NCI-H510A (cell line): ENCODE measurements around the gene DUT.

Experiments used
- DNase-seq: peaks from one replicate; lab custom pipeline; 2025; lab: John Stamatoyannopoulos, UW

DUT gene

DNA sequence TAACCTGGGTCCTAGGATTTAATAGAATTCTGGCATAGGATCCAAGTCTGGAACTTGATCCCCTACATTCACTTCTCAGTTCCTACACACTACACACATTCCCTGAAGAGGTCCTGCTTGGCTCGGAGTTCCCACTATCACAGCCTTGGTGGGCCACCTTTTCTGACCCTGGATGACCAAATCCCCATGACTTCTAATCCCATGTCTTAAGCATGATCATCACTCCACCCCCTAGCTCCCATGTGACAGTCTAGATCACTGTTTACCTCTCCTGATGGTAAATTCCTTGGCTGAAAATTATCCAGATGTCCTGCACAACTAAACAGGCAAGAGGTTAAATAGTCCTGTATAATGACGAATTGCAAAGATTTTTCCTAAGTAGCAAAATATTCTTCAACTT lies 40.3 kb downstream of the DUT start:
- no peak for DNase-seq

DNA sequence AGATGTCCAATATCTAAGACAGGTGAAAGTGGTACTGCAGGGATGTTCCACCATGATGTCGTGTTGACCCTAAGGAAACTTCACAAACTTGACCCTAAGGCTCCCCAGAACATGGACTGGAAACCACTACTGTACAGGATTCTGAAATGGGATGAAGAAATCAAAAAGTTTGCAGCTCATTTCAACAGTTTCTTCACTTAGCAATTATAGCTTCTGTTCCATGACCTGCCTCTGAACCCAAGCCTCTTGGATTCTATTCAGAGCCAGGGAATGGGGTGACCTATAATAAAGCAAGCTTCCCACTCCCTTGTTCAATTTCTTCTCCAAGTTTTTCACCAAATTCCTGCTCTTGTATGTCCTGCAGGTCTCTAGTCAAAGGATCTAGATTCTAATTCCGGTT lies 40.7 kb downstream of the DUT start:
- DNase-seq, result no peak

DNA sequence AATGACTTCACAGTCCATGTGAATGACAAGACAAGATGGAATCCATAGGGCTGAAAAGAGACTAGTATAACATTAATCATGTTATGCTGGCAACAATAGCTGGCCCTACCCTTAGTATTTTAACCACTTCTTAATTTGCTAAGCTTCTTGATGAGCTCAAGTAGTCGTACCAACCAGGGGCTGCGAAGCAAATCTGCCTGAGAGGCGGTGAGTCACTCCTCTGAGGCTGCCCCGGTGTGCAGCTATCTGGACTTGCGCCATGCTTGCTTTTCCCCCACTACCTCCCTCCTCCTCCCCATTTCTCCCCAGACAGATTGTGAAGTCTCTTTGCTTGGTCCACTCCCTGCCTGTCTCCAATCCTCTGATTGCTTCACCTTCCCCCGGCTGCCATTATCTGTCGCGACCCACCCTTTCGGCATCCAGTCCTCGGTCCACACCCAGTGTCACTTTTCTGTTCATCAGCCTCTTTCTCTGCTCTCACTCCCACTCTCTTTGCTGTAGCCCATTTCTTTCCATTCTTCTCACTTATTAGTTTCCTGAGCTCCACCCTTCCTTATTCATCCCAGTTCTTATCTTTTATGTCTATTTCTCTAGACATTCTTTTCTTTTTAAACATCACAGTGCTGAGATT lies 42.7 kb downstream of the DUT start:
- no peak for DNase-seq

DNA sequence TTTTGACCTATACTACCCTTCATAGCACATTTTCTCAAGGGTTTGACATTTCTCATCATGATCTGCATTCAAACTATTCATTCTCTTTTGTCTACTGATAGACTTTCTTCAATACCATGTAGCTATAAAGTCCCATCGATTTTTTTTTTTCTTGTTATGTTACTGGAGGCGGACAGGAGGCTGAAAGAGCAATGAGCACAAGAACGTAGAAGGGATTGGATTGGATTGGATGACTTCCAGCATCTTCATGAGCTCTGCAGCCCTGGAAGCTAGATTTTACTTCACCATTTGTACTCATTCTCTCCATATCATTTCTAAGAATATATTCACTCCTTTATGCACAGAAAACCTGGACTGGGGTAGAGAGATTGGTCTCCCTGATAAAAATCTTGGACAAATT lies 43.2 kb downstream of the DUT start:
- no peak for DNase-seq

DNA sequence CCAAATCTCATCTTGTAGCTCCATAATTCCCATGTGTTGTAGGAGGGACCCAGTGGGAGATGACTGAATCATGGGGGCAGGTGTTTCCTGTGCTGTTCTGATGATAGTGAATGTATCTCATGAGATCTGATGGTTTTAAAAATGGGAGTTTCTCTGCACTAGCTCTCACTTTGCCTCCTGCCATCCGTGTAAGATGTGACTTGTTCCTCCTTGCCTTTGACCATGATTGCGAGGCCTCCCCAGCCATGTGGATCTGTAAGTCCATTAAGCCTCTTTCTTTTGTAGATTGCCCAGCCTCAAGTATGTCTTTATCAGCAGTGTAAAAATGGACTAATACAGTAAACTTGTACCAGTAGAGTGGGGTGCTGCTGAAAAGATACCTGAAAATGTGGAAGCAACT lies 44.5 kb downstream of the DUT start:
- DNase-seq, result no peak

DNA sequence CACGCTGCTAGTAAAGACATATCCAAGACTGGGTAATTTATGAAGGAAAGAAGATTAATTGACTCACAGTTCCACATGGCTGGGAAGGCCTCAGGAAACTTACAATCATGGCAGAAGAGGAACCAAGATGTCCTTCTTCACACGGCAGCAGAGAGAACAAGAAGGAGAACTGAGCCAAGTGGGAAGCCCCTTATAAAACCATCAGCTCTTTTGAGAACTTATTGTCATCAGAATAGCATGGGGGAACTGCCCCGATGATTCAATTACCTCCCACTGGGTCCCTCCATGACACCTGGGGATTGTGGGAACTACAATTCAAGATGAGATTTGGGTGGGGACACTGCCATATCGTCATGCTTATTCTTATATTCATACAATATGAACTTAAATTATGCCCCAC lies 49.0 kb downstream of the DUT start:
- DNase-seq, result no peak

DNA sequence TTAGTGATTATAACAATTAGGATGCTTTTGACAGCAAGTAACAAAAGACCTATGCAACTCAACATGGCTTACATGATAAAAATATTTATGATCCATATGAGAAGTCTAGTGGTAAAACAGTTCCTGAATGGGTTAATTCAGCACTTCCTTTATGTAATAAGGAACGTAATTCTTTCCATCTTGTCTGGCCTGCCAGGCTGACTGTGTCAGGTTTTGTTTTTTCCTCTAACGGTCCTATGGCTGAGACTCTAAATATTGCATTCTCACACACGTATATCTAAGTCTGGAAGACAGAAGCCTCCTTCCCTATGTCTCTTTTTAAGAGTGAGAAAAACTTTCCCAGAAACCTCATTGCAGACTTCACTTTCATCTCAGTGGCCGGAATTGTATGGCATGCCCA lies 50.6 kb downstream of the DUT start:
- DNase-seq, result no peak

DNA sequence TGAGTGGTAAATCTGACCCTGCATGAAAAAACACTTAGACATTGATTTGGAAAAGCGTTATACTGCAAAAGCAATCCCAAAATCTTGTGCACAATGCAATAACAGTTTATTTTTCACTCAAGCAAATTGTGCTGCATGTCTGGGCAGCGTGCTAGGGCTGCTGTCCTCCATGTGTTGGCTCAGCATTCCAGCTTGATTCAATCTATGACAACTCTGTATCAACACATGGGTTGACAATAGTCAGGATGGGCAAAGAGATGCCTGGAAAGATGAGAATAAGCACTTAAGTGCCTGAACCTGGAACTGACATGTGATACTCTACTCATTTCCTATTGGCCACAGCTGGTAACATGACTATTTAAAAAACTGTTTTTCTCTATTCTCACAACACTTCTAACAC lies 51.8 kb downstream of the DUT start:
- DNase-seq, result no peak

DNA sequence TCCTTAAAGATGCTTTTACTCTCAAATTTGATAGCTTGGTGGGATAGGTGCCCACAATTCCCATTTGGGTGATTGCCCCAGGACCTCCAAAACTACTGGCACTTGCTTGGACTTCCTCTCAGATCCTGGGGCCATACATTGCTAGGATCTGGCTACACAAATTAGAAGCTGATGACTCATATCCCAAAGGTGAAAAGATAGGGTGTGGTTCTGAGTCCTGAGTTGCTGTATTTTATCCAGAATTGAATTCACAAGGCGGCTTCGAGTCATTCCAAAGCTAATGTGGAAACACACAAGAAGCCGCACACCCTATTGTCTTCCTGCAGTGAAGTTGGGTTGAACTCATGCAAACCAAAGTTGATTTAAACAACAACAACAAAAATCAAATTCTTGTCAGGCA lies 53.4 kb downstream of the DUT start:
- DNase-seq, result no peak

DNA sequence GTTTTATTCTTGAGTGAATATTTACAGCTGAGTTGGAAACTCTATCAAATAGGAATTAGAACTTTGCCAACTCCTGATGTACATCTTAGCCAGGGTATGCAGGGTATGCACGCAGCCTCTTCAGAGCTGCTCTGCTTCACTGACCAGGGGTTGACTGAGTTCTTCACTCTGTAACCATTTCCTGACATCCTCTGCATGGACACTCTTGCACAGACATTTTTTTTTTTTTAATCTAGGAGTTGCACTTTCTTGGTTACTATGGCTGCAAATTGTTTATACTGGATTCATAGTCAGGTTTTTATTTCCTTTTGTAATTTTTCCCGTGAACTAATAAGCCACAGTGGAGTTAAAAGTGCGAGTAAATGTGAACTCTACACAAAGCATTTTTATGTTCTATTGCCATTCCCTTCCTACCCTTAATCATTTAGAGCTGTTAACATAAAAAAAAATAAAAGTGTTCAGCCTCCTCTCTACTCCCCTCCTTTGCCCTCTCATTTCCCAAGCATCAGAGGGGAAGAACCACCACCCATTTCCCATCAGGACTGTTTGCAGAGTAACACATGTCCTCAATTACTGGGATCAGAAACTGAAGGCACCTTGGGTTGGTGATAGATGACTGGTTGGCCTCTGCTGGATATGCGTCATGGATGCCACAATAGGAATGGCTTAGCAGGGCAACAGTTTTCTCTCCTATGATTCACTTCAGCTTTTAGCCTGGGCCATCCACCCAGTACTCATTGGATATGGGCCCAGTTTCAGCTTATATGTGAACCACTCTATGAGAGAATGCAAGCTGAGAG lies 54.0 kb downstream of the DUT start:
- no peak for DNase-seq

DNA sequence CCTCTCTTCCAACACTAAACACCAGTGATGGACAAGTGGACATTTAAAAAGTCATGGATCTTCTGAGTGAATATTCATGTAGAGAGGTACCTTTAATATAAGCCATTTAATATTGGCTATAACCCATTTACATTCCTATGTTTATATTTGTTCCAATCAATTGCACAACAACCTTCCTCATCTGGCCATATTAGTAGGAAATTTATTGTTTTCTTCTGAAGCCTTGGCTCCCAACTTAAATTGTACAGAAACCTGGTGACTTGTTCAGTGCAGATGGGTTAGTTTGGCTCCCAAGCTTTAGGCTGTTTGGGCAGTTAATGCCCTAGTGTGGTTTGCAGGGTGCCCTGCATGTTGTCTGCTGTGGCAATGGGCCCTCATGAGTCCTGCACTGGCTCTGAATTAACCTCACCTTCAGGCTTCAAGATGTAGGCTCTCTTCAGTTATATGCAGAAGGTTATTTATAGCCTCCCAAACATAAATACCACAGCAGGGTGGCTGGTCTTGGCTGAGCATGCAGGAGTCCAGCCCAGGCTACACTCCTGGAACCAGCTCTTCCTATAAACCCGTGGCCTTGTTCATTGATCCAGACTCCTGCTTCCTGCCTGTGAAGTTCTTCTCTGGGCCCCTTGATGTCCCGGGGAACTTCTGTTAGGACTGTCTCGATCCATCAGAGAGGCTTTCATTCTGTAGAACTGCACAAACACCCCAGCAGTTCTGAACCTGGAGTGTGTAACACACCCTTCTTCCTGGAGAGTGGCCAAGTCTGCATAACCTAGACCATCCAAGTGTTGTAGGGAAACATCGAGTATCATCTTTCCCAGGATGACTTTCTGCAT lies 57.0 kb downstream of the DUT start:
- DNase-seq, result no peak

DNA sequence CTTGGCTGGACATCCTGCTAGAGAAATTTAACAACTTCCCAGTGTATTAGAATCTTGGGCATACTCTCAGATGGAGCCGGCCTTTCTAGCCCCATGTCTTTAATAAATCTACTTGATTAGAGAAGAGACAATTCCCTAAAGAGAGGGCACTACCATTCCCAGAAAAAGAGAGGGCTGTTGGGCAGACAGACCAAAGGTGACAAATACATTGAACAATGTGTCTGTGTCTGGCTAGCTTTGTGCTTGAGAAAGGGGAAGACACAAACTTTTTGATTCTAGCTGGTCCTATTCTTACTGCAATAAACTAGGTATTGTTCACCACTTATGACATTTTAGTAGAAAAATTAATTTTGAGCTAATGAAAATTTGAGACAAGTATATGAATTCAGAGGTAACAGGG lies 57.7 kb downstream of the DUT start:
- no peak for DNase-seq

DNA sequence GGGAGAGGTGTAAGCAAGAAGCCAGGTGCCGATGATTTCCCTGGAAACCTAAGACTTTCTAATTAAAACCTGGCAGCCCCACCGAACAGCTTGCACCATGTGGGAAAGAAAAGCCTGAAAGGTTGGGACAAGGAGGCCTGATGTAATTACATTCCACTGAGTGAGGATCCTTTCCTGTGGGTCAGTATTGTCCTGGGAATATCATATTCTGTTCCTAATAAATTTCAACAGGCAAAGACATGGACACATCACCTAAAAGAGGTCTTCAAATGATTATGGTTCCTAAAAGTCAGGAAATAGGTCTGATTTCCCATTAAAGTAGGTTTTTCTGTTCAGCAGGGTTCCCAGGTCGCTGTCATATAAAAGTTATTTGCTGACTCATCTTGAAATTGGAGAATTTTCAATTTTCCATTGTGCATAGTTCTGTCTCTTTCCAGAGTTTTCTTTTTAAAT lies 58.5 kb downstream of the DUT start:
- no peak for DNase-seq

DNA sequence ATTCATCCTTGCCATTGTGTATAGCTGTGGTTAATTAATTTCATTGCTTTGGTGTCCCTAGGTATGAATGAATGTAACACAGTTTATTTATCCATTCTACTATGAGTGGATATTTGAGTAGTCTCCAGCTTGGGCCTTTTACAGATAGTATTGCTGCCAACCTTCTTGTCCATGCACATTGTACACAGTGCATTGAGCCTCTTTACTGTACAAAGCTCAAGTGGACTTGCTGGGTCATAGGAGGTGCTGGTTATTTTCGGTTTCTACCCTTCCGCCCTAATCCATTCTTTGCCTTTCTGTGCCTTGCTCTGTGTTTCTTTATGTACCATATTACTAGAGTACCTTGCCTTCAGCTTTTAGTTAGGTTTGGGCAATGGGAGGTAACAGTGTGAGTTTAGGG lies 60.7 kb downstream of the DUT start:
- no peak for DNase-seq

DNA sequence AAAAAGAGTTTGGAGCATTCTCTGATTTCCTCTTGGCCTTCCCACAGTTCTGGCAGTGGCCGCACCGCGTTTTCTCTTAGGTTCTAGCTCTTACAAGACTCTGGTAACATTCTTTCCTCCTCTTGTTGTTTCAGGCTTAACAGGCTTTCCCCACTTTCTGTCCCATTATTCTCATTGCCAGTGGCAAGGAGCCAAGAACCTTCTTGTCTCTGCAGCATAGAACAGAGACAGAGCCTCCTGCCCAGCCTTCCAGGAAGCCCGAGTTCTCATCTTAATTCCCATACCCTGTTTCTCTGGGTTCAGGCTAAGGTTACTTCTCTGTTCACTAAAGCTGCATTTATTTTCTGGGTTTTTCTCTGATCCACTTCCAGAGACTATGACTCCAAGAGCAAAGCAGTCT lies 61.1 kb downstream of the DUT start:
- no peak for DNase-seq
